SK-N-SH (cell line): ENCODE results near the gene MAPK4.

ENCODE experiments used
- EP300 ChIP-seq, 2 experiments: IDR thresholded peaks; 2 replicates each; pipeline versions ENCODE4 v1.4.0 to v1.6.1; 2012; ENCODE audit warnings: borderline replicate concordance in 1 of 2, low read depth in 1 of 2, low read length in 1 of 2
- FOXJ3 ChIP-seq: sonication (generic); formaldehyde crosslinking; IDR thresholded peaks from 2 replicates; pipeline ENCODE4 v1.5.1; 2020; ENCODE audit warnings: mild to moderate bottlenecking, missing genetic modification reagents
- GATA2 ChIP-seq: sonication (generic); formaldehyde crosslinking; IDR thresholded peaks from 2 replicates; pipeline ENCODE4 v1.5.0; 2020; ENCODE audit warnings: mild to moderate bottlenecking, missing genetic modification reagents
- MXI1 ChIP-seq: IDR thresholded peaks from 2 replicates; pipeline ENCODE4 v1.6.1; 2012; ENCODE audit warnings: mild to moderate bottlenecking, low read depth, low read length, improper control_type of control experiment
- RFX5 ChIP-seq: IDR thresholded peaks from 2 replicates; pipeline ENCODE4 v1.6.1; 2012; ENCODE audit warnings: mild to moderate bottlenecking, improper control_type of control experiment, low read length
- SIN3A ChIP-seq: IDR thresholded peaks from 2 replicates; pipeline ENCODE4 v1.6.1; 2012; ENCODE audit warnings: low read depth, mild to moderate bottlenecking, low read length, moderate library complexity, borderline replicate concordance
- SMC3 ChIP-seq: IDR thresholded peaks from 2 replicates; pipeline ENCODE4 v1.6.1; 2012; ENCODE audit warnings: low read depth, low read length, improper control_type of control experiment
- TCF12 ChIP-seq: IDR thresholded peaks from 2 replicates; pipeline ENCODE4 v1.4.0; 2012
- YY1 ChIP-seq: IDR thresholded peaks from 2 replicates; pipeline ENCODE4 v1.4.0; 2012; ENCODE audit warnings: low read depth, mild to moderate bottlenecking
- TF ChIP-seq, protein P1 (sequence below): fragments of 200-600 bp; sonication (generic); IDR thresholded peaks from 2 replicates; pipeline ENCODE4 v1.6.1; 2017; ENCODE audit warnings: antibody characterized with exemption, mild to moderate bottlenecking, moderate library complexity
- TF ChIP-seq, protein P2 (sequence below): IDR thresholded peaks from 2 replicates; pipeline ENCODE4 v1.4.0; 2012; ENCODE audit warnings: low read depth

DNA sequence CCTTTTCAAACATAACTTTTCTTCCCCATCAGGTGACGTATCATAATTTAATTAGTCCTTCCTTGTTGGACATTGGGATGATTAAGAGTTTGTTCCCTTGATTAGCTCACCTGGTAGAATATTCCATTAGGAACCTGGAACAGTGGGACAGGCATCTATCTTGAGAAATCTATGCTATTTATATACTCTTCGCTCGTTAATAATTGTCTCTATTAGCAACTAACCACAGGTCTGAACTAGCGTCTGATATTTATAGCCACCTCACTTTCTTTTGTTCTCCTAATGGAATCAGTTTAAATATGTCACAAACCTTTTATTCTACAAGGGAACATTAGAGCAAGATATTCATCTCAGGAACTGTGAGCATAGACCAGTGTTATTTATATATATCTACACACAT, 79.8 kb downstream of the MAPK4 start:
- TF ChIP-seq YY1 (no peak), EP300 (IDR thresholded peaks at IDR 0.05; ENCODE audit: borderline replicate concordance in 1 of 2, low read depth in 1 of 2, low read length in 1 of 2) (no peak), RFX5 (no peak), TCF12 (no peak), FOXJ3 (CRISPR knock-in tag) (no peak), SIN3A (no peak), SMC3 (no peak), GATA2 (CRISPR knock-in tag) (no peak), MXI1 (no peak)
- TF ChIP-seq, protein P1, sequence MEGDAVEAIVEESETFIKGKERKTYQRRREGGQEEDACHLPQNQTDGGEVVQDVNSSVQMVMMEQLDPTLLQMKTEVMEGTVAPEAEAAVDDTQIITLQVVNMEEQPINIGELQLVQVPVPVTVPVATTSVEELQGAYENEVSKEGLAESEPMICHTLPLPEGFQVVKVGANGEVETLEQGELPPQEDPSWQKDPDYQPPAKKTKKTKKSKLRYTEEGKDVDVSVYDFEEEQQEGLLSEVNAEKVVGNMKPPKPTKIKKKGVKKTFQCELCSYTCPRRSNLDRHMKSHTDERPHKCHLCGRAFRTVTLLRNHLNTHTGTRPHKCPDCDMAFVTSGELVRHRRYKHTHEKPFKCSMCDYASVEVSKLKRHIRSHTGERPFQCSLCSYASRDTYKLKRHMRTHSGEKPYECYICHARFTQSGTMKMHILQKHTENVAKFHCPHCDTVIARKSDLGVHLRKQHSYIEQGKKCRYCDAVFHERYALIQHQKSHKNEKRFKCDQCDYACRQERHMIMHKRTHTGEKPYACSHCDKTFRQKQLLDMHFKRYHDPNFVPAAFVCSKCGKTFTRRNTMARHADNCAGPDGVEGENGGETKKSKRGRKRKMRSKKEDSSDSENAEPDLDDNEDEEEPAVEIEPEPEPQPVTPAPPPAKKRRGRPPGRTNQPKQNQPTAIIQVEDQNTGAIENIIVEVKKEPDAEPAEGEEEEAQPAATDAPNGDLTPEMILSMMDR, result no peak
- TF ChIP-seq, protein P2, sequence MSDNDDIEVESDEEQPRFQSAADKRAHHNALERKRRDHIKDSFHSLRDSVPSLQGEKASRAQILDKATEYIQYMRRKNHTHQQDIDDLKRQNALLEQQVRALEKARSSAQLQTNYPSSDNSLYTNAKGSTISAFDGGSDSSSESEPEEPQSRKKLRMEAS, result no peak
